Neural progenitor cell (in vitro differentiated cells): ENCODE results near the gene WDR27. TPM values are rescaled to one million over a fixed set of nuclear protein-coding genes. Genes with fewer than 3 reads are reported as not detected.
"Not testable (repeated sequence)": the region's sequence is repeated elsewhere in the genome, so short reads cannot be mapped to it uniquely, and the experiment has no call there.

ENCODE experiments used
- DNase-seq: peaks from one replicate; pipeline ENCODE4 v3.0.0-alpha.2; 2016; ENCODE audit warnings: low spot score
- H2AFZ ChIP-seq: fragments of 200-600 bp; sonication (generic); replicated peaks from 2 replicates; pipeline ENCODE4 v1.6.1; 2016; ENCODE audit warnings: antibody characterized with exemption
- H3F3A ChIP-seq: fragments of 200-600 bp; sonication (generic); 2 replicates; pipeline ENCODE4 v1.6.1; 2016; ENCODE audit warnings: antibody characterized with exemption, low read depth
- H3K27ac ChIP-seq: fragments of 200-600 bp; sonication (generic); 2 replicates; pipeline ENCODE4 v1.5.1; 2016; ENCODE audit warnings: mild to moderate bottlenecking
- H3K27me3 ChIP-seq: fragments of 200-600 bp; sonication (generic); 2 replicates; pipeline ENCODE4 v1.6.1; 2016; ENCODE audit warnings: mild to moderate bottlenecking, moderate library complexity
- H3K36me3 ChIP-seq: fragments of 200-600 bp; sonication (generic); 2 replicates; pipeline ENCODE4 v1.5.1; 2016
- H3K4me1 ChIP-seq: fragments of 200-600 bp; sonication (generic); 2 replicates; pipeline ENCODE4 v1.6.1; 2016; ENCODE audit warnings: mixed run types
- H3K4me2 ChIP-seq: fragments of 200-600 bp; sonication (generic); 2 replicates; pipeline ENCODE4 v1.6.1; 2016
- H3K4me3 ChIP-seq: fragments of 200-600 bp; sonication (generic); 2 replicates; pipeline ENCODE4 v1.5.1; 2016
- H3K79me2 ChIP-seq: fragments of 200-600 bp; sonication (generic); 2 replicates; pipeline ENCODE4 v1.6.1; 2016; ENCODE audit warnings: low read depth
- H3K9ac ChIP-seq: fragments of 200-600 bp; sonication (generic); 2 replicates; pipeline ENCODE4 v1.6.1; 2016
- H3K9me3 ChIP-seq: fragments of 200-600 bp; sonication (generic); 2 replicates; pipeline ENCODE4 v1.5.1; 2016; ENCODE audit warnings: low read depth
- H4K20me1 ChIP-seq: fragments of 200-600 bp; sonication (generic); 2 replicates; pipeline ENCODE4 v1.6.1; 2016; ENCODE audit warnings: low read depth
- H3K27ac Mint-ChIP-seq: 3 replicates; pipeline ENCODE4 v1.8.0; 2021; ENCODE audit warnings: mixed read lengths
- H3K27me3 Mint-ChIP-seq: 2 replicates; pipeline ENCODE4 v1.8.0; 2022; ENCODE audit warnings: low read depth, mild to moderate bottlenecking, inconsistent platforms, moderate library complexity, mixed read lengths; ENCODE audit not compliant: insufficient read depth
- H3K36me3 Mint-ChIP-seq: 3 replicates; pipeline ENCODE4 v1.8.0; 2021; ENCODE audit warnings: mixed read lengths
- H3K4me1 Mint-ChIP-seq: 3 replicates; pipeline ENCODE4 v1.8.0; 2021; ENCODE audit warnings: mixed read lengths
- H3K4me3 Mint-ChIP-seq: 3 replicates; pipeline ENCODE4 v1.8.0; 2021; ENCODE audit warnings: mild to moderate bottlenecking, moderate library complexity, mixed read lengths
- H3K9me3 Mint-ChIP-seq: 3 replicates; pipeline ENCODE4 v1.8.0; 2020; ENCODE audit warnings: mixed read lengths
- CTCF ChIP-seq: fragments of 200-600 bp; sonication (generic); IDR thresholded peaks from 2 replicates; pipeline ENCODE4 v1.5.1; 2017; ENCODE audit warnings: antibody characterized with exemption, mild to moderate bottlenecking
- EZH2 ChIP-seq: fragments of 200-600 bp; sonication (generic); IDR thresholded peaks from 2 replicates; pipeline ENCODE4 v1.6.1; 2017; ENCODE audit warnings: antibody characterized with exemption, mild to moderate bottlenecking, moderate library complexity
- EZH2phosphoT487 ChIP-seq: fragments of 200-600 bp; sonication (generic); IDR thresholded peaks from 2 replicates; pipeline ENCODE4 v1.6.1; 2017; ENCODE audit warnings: antibody characterized with exemption
- total RNA-seq: library from RNA; depleted of rRNA; stranded (reverse); fragments of >200 nt; gene quantifications from 2 replicates; pipeline ENCODE4 v1.2.3, GENCODE V29; 2015; ENCODE audit warnings: low replicate concordance

The WDR27 gene
- total RNA-seq, 1 donor from 2014 or later, result 69.0 TPM

- H3K4me1 ChIP-seq, result no peaks in the 10 kb centered on the region
- H3K27ac ChIP-seq, result no peak overlapping the region
- H3K4me3 Mint-ChIP-seq, result no peak overlapping the region
- H3K79me2 ChIP-seq, result no peaks in the 10 kb centered on the region
- TF ChIP-seq EZH2phosphoT487, result no peak
- TF ChIP-seq EZH2, result no peak
- H3K36me3 ChIP-seq, result no peaks in the 10 kb centered on the region
- no peak overlapping the region for H3K4me3 ChIP-seq
- H3K27me3 Mint-ChIP-seq, result peaks cover 5% of the 10 kb centered on the region
- H3F3A ChIP-seq, result no peaks in the 10 kb centered on the region
- H3K4me1 Mint-ChIP-seq, result no peaks in the 10 kb centered on the region
- no peaks in the 10 kb centered on the region for H4K20me1 ChIP-seq
- peaks cover 14% of the 10 kb centered on the region for H3K36me3 Mint-ChIP-seq
- no peak overlapping the region for H3K27ac Mint-ChIP-seq
- no peaks in the 10 kb centered on the region for H3K27me3 ChIP-seq
- no peak for DNase-seq
- H2AFZ ChIP-seq, result no peak overlapping the region
- no peaks in the 10 kb centered on the region for H3K9me3 ChIP-seq
- no peak overlapping the region for H3K9ac ChIP-seq
- no peaks in the 10 kb centered on the region for H3K9me3 Mint-ChIP-seq
- no peak overlapping the region for H3K4me2 ChIP-seq
Observed at GRCh38 chr6:169647637-169648036, 54.2 kb downstream of the WDR27 start.

- Histone ChIP-seq H3K79me2 (no peaks in the 10 kb centered on the region), H4K20me1 (no peaks in the 10 kb centered on the region), H3F3A (no peaks in the 10 kb centered on the region), H3K4me3 (no peak overlapping the region), H3K4me1 (no peaks in the 10 kb centered on the region), H2AFZ (no peak overlapping the region), H3K36me3 (no peaks in the 10 kb centered on the region), H3K9me3 (no peaks in the 10 kb centered on the region), H3K27me3 (no peaks in the 10 kb centered on the region), H3K9ac (no peak overlapping the region), H3K27ac (no peak overlapping the region), H3K4me2 (no peak overlapping the region)
- no peaks in the 10 kb centered on the region for H3K4me1 Mint-ChIP-seq
- no peak for DNase-seq
- no peak overlapping the region for H3K27ac Mint-ChIP-seq
- no peaks in the 10 kb centered on the region for H3K9me3 Mint-ChIP-seq
- peaks cover 15% of the 10 kb centered on the region for H3K36me3 Mint-ChIP-seq
- no peak overlapping the region for H3K4me3 Mint-ChIP-seq
- TF ChIP-seq EZH2 (no peak), CTCF (no peak), EZH2phosphoT487 (no peak)
- H3K27me3 Mint-ChIP-seq, result peaks cover 5% of the 10 kb centered on the region
Observed at GRCh38 chr6:169646906-169647567, 54.8 kb downstream of the WDR27 start.

- H3K79me2 ChIP-seq, DNase-seq, H3K4me2 ChIP-seq, H3K27me3 ChIP-seq, H3K27ac Mint-ChIP-seq, H3K9me3 ChIP-seq, H3K4me1 ChIP-seq, H3K27ac ChIP-seq, H3K4me1 Mint-ChIP-seq, H3K9me3 Mint-ChIP-seq, H3K4me3 Mint-ChIP-seq, H3F3A ChIP-seq, H3K4me3 ChIP-seq, H3K9ac ChIP-seq, H4K20me1 ChIP-seq, H3K27me3 Mint-ChIP-seq, H2AFZ ChIP-seq, H3K36me3 ChIP-seq: not testable (repeated sequence)
- peaks cover 17% of the 10 kb centered on the region for H3K36me3 Mint-ChIP-seq
Observed at GRCh38 chr6:169645459-169645858, 56.4 kb downstream of the WDR27 start.

- no peak overlapping the region for H3K27ac Mint-ChIP-seq
- H3K27me3 Mint-ChIP-seq, result peaks cover 4% of the 10 kb centered on the region
- H4K20me1 ChIP-seq, result no peaks in the 10 kb centered on the region
- peaks cover 12% of the 10 kb centered on the region for H3K4me1 Mint-ChIP-seq
- no peaks in the 10 kb centered on the region for H3K9me3 ChIP-seq
- no peaks in the 10 kb centered on the region for H3F3A ChIP-seq
- no peak overlapping the region for H3K27ac ChIP-seq
- H3K9me3 Mint-ChIP-seq, result no peaks in the 10 kb centered on the region
- H3K36me3 ChIP-seq, result no peaks in the 10 kb centered on the region
- H3K4me3 Mint-ChIP-seq, result no peak overlapping the region
- no peak for TF ChIP-seq EZH2phosphoT487
- no peak for TF ChIP-seq CTCF
- TF ChIP-seq EZH2, result no peak
- H3K4me2 ChIP-seq, result no peak overlapping the region
- peaks cover 22% of the 10 kb centered on the region for H3K36me3 Mint-ChIP-seq
- no peaks in the 10 kb centered on the region for H3K4me1 ChIP-seq
- H3K79me2 ChIP-seq, result no peaks in the 10 kb centered on the region
- no peak overlapping the region for H3K9ac ChIP-seq
- DNase-seq, result no peak
- H2AFZ ChIP-seq, result no peak overlapping the region
- H3K27me3 ChIP-seq, result no peaks in the 10 kb centered on the region
- H3K4me3 ChIP-seq, result no peak overlapping the region
Observed at GRCh38 chr6:169643521-169643920, 58.3 kb downstream of the WDR27 start.
